NB4 (cell line): Measurements from ENCODE around the gene PBX3.

Experiments
- DNase-seq: peaks from one replicate; pipeline ENCODE4 v3.0.0; 2010; ENCODE audit warnings: low read depth
- H3K4me3 ChIP-seq: one replicate; pipeline ENCODE4 v1.5.1; 2011; ENCODE audit warnings: mild to moderate bottlenecking, low read depth, low read length, moderate library complexity
- CTCF ChIP-seq: IDR thresholded peaks from one replicate; pipeline ENCODE4 v1.5.1; 2012; ENCODE audit warnings: low read depth, low read length
- MAX ChIP-seq: IDR thresholded peaks from 2 replicates; pipeline ENCODE4 v1.6.1; 2011; ENCODE audit warnings: low read depth, low read length
- MYC ChIP-seq: IDR thresholded peaks from 2 replicates; pipeline ENCODE4 v1.6.1; 2011; ENCODE audit warnings: low read depth, low read length
- POLR2A ChIP-seq: IDR thresholded peaks from 2 replicates; pipeline ENCODE4 v1.6.1; 2011; ENCODE audit warnings: mild to moderate bottlenecking; ENCODE audit not compliant: insufficient read length; ENCODE audit errors: extremely low read depth

The PBX3 gene

GRCh38 chr9:125949703-125950460, 202.7 kb downstream of the PBX3 start:
- H3K4me3 ChIP-seq, result no peak overlapping the region
- TF ChIP-seq MAX (no peak), CTCF (no peak), POLR2A (no peak), MYC (no peak)
- DNase-seq, result no peak

GRCh38 chr9:125950880-125951471, 203.8 kb downstream of the PBX3 start:
- DNase-seq, result no peak
- TF ChIP-seq MAX, result no peak
- TF ChIP-seq MYC, result no peak
- no peak for TF ChIP-seq POLR2A
- no peak overlapping the region for H3K4me3 ChIP-seq

- TF ChIP-seq MAX (no peak), MYC (no peak), POLR2A (no peak), CTCF (no peak)
- DNase-seq, result no peak
- no peak overlapping the region for H3K4me3 ChIP-seq
Measured at GRCh38 chr9:125953314-125954019, 206.3 kb downstream of the PBX3 start.

- no peak for TF ChIP-seq MAX
- no peak for TF ChIP-seq MYC
- H3K4me3 ChIP-seq, result no peak overlapping the region
- DNase-seq, result no peak
Measured at GRCh38 chr9:125956102-125956501, 208.9 kb downstream of the PBX3 start.

GRCh38 chr9:125959315-125959714, 212.1 kb downstream of the PBX3 start:
- TF ChIP-seq POLR2A (no peak), MYC (no peak), CTCF (no peak), MAX (no peak)
- no peak overlapping the region for H3K4me3 ChIP-seq
- no peak for DNase-seq

- H3K4me3 ChIP-seq, result no peak overlapping the region
- no peak for DNase-seq
- TF ChIP-seq POLR2A (no peak), CTCF (no peak), MYC (no peak), MAX (no peak)
Measured at GRCh38 chr9:125959951-125960619, 212.9 kb downstream of the PBX3 start.
